ENCODE results near the gene CES4A. TPM values are rescaled to one million over a fixed set of nuclear protein-coding genes. Genes with fewer than 3 reads are reported as not detected.

Gene CES4A
- total and polyA plus RNA-seq, 2 of the 13 experiments (the other 11 are each of a cell fraction or from before 2014, with no cell fraction given) = 0.09 to 0.17 TPM

GRCh38 chr16:67017810-67018488, 29.6 kb downstream of the CES4A start (continued):
- 0 out of 2 replicates have a peak, but pooled peaks have one; percentile 25 for TF ChIP-seq BCL6 (CRISPR knock-in tag; IDR thresholded peaks at IDR 0.05)
- no peak for TF ChIP-seq ZNF572 (CRISPR knock-in tag; IDR thresholded peaks at IDR 0.05)
- TF ChIP-seq ZNF816 (CRISPR knock-in tag; IDR thresholded peaks at IDR 0.05; ENCODE audit: borderline replicate concordance) = no peak
- TF ChIP-seq, protein P1, sequence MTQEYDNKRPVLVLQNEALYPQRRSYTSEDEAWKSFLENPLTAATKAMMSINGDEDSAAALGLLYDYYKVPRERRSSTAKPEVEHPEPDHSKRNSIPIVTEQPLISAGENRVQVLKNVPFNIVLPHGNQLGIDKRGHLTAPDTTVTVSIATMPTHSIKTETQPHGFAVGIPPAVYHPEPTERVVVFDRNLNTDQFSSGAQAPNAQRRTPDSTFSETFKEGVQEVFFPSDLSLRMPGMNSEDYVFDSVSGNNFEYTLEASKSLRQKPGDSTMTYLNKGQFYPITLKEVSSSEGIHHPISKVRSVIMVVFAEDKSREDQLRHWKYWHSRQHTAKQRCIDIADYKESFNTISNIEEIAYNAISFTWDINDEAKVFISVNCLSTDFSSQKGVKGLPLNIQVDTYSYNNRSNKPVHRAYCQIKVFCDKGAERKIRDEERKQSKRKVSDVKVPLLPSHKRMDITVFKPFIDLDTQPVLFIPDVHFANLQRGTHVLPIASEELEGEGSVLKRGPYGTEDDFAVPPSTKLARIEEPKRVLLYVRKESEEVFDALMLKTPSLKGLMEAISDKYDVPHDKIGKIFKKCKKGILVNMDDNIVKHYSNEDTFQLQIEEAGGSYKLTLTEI (CRISPR knock-in tag; conservative IDR thresholded peaks at IDR 0.05) = no peak
- no peak for TF ChIP-seq HINFP (CRISPR knock-in tag; IDR thresholded peaks at IDR 0.05; ENCODE audit: low read depth)
- TF ChIP-seq GZF1 (CRISPR knock-in tag; IDR thresholded peaks at IDR 0.05) = no peak
- TF ChIP-seq HNRNPLL (IDR thresholded peaks at IDR 0.05; ENCODE audit: low read depth, low read length, poor library complexity, severe bottlenecking) = no peak
- no peak for TF ChIP-seq ZMYM2 (CRISPR knock-in tag; IDR thresholded peaks at IDR 0.05)
- TF ChIP-seq ATF2 (CRISPR knock-in tag; IDR thresholded peaks at IDR 0.05) = 0 out of 2 replicates have a peak, but pooled peaks have one; percentile 65
- TF ChIP-seq MYPOP (CRISPR knock-in tag; IDR thresholded peaks at IDR 0.05) = peak; percentile 80; the same call in 1 of the 2 replicates
- peak; percentile 44; the same call in 1 of the 2 replicates for TF ChIP-seq ZNF558 (CRISPR knock-in tag; IDR thresholded peaks at IDR 0.05; ENCODE audit: borderline replicate concordance)
- no peak for TF ChIP-seq ZNF510 (CRISPR knock-in tag; IDR thresholded peaks at IDR 0.05; ENCODE audit: low read depth)
- TF ChIP-seq YY1 (IDR thresholded peaks at IDR 0.05; ENCODE audit: insufficient read depth, insufficient replicate concordance, low read depth, low read length) = peak; percentile 81
- TF ChIP-seq ZNF605 (CRISPR knock-in tag; IDR thresholded peaks at IDR 0.05) = peak; percentile 63; the same call in 1 of the 2 replicates
- peak; percentile 74 for TF ChIP-seq ZNF883 (CRISPR knock-in tag; IDR thresholded peaks at IDR 0.05; ENCODE audit: not compliant biosample characterization)
- TF ChIP-seq PITX1 (CRISPR knock-in tag; IDR thresholded peaks at IDR 0.05) = peak; percentile 69; the same call in 1 of the 2 replicates
- TF ChIP-seq, protein P2, sequence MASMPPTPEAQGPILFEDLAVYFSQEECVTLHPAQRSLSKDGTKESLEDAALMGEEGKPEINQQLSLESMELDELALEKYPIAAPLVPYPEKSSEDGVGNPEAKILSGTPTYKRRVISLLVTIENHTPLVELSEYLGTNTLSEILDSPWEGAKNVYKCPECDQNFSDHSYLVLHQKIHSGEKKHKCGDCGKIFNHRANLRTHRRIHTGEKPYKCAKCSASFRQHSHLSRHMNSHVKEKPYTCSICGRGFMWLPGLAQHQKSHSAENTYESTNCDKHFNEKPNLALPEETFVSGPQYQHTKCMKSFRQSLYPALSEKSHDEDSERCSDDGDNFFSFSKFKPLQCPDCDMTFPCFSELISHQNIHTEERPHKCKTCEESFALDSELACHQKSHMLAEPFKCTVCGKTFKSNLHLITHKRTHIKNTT (CRISPR knock-in tag; IDR thresholded peaks at IDR 0.05) = no peak
- no peak for TF ChIP-seq BRCA1 (CRISPR knock-in tag; IDR thresholded peaks at IDR 0.05)
- no peak for TF ChIP-seq ZNF234 (CRISPR knock-in tag; conservative IDR thresholded peaks at IDR 0.05)
- no peak for TF ChIP-seq CAMTA2 (CRISPR knock-in tag; IDR thresholded peaks at IDR 0.05; ENCODE audit: borderline replicate concordance)
- TF ChIP-seq ZNF10 (CRISPR knock-in tag; IDR thresholded peaks at IDR 0.05; ENCODE audit: borderline replicate concordance, low read depth) = no peak
- peak; percentile 28; the same call in 1 of the 2 replicates for TF ChIP-seq SNAPC2 (CRISPR knock-in tag; IDR thresholded peaks at IDR 0.05)
- TF ChIP-seq ZNF709 (CRISPR knock-in tag; IDR thresholded peaks at IDR 0.05) = no peak
